K562 (cell line): ENCODE data around the gene GRIK1. TPM values are rescaled to one million over a fixed set of nuclear protein-coding genes. Genes with fewer than 3 reads are reported as not detected.
A peak's percentile ranks its signal among the peaks of the same experiment; 100 is the strongest.

Source experiments
- ATAC-seq: fragments of 200-7000 bp; cut with Tn5 transposase; 3 replicates; pipeline ENCODE4 v1.9.1; 2020; ENCODE audit warnings: moderate library complexity
- BruUV-seq: library from RNA; stranded (reverse); fragments of 400-500 nt; replicated peaks from 2 replicates; lab custom pipeline; 2021; lab: Mats Ljungman, UMichigan
- CTCF ChIA-PET: fragments of 300-600 bp; formaldehyde crosslinking; extraction: SDS; loops from one replicate; lab custom pipeline; 2021; ENCODE audit warnings: low intra/inter-chr PET ratio; lab: Yijun Ruan, JAX
- POLR2A ChIA-PET: fragments of 300-600, 350-650 bp; sonication (Branson Sonifier 250); formaldehyde crosslinking; extraction: SDS; loops from one replicate; lab custom pipeline; 2021; ENCODE audit warnings: antibody characterized with exemption, inconsistent platforms; lab: Yijun Ruan, JAX
- DNase-seq, 4 experiments: peaks; one replicate each; pipeline versions ENCODE4 v3.0.0 to v3.0.0-alpha.2; 2011 to 2018; ENCODE audit warnings: low spot score in 3 of 4, mixed read lengths in 3 of 4; ENCODE audit errors: extremely low read depth in 1 of 4
- FAIRE-seq: peaks from 2 replicates; lab custom pipeline; 2011; peaks lifted over from hg19 to GRCh38; lab: Jason Lieb, UNC
- H2AFZ ChIP-seq: 2 replicates; pipeline ENCODE4 v1.6.0; 2011; ENCODE audit warnings: low read depth, low read length, control low read depth, inconsistent platforms
- H3K27ac ChIP-seq: fragments of 200-600 bp; 3 replicates; pipeline ENCODE4 v1.8.0; 2011; ENCODE audit warnings: low read depth, mild to moderate bottlenecking, control low read depth, inconsistent platforms, low read length, moderate library complexity, mixed read lengths; ENCODE audit errors: extremely low read depth
- H3K27me3 ChIP-seq, 2 experiments: fragments of 300-600 bp in 1 of 2; 2 replicates in 1 of 2; 3 replicates in 1 of 2; pipeline versions ENCODE4 v1.6.0 to v1.8.0; 2011; ENCODE audit warnings: inconsistent platforms in 2 of 2, low read length in 2 of 2, mild to moderate bottlenecking in 1 of 2, mixed read lengths in 1 of 2, moderate library complexity in 1 of 2; ENCODE audit not compliant: control insufficient read depth in 2 of 2, insufficient read depth in 2 of 2
- H3K36me3 ChIP-seq: fragments of 300-600 bp; 3 replicates; pipeline ENCODE4 v1.8.0; 2011; ENCODE audit warnings: mild to moderate bottlenecking, low read length, inconsistent platforms; ENCODE audit not compliant: control insufficient read depth, insufficient read depth
- H3K4me1 ChIP-seq, 2 experiments: fragments of 200-600 bp in 1 of 2; replicated peaks in 1 of 2; 2 replicates in 1 of 2; 3 replicates in 1 of 2; pipeline versions ENCODE4 v1.5.1 to v1.8.0; 2011; ENCODE audit warnings: inconsistent platforms in 2 of 2, low read length in 2 of 2, mild to moderate bottlenecking in 1 of 2, mixed read lengths in 1 of 2, moderate library complexity in 1 of 2; ENCODE audit not compliant: control insufficient read depth in 2 of 2, insufficient read depth in 2 of 2
- H3K4me2 ChIP-seq: 2 replicates; pipeline ENCODE4 v1.6.1; 2011; ENCODE audit warnings: low read length, control low read depth, inconsistent platforms, mixed read lengths; ENCODE audit not compliant: insufficient read depth
- H3K4me3 ChIP-seq: fragments of 200-600 bp; sonication (generic), shearing (Covaris generic); 2 replicates; pipeline ENCODE4 v1.5.1; 2016; ENCODE audit warnings: control low read depth, inconsistent platforms
- H3K79me2 ChIP-seq: fragments of 200-600 bp; 3 replicates; pipeline ENCODE4 v1.8.0; 2011; ENCODE audit warnings: low read length, inconsistent platforms; ENCODE audit not compliant: control insufficient read depth, insufficient read depth
- H3K9ac ChIP-seq, 2 experiments: 2 replicates each; pipeline versions ENCODE4 v1.6.0 to v1.6.1; 2011; ENCODE audit warnings: low read depth in 2 of 2, low read length in 2 of 2, control low read depth in 1 of 2, inconsistent platforms in 1 of 2, mild to moderate bottlenecking in 1 of 2, mixed read lengths in 1 of 2; ENCODE audit not compliant: insufficient read depth in 1 of 2
- H3K9me1 ChIP-seq: one replicate; pipeline ENCODE4 v1.6.0; 2011; ENCODE audit warnings: inconsistent platforms, mild to moderate bottlenecking, low read length, moderate library complexity; ENCODE audit not compliant: control insufficient read depth, insufficient read depth
- H3K9me3 ChIP-seq: replicated peaks from 2 replicates; pipeline ENCODE4 v1.5.1; 2011; ENCODE audit warnings: low read depth, low read length, inconsistent platforms; ENCODE audit not compliant: control insufficient read depth, insufficient read depth
- H4K20me1 ChIP-seq: replicated peaks from 2 replicates; pipeline ENCODE4 v1.6.1; 2011; ENCODE audit warnings: low read length, inconsistent platforms, mixed read lengths; ENCODE audit not compliant: control insufficient read depth, insufficient read depth
- CAMTA2 ChIP-seq: fragments of 250-450 bp; sonication (Bioruptor Pico); conservative IDR thresholded peaks from 2 replicates; pipeline ENCODE4 v1.5.1; 2022
- EHMT2 ChIP-seq: fragments of 450-650 bp; IDR thresholded peaks from 2 replicates; pipeline ENCODE4 v1.6.1; 2018; ENCODE audit warnings: antibody characterized with exemption
- EP400 ChIP-seq: fragments of 450-650 bp; IDR thresholded peaks from 2 replicates; pipeline ENCODE4 v1.6.1; 2017; ENCODE audit warnings: antibody characterized with exemption, mild to moderate bottlenecking, moderate library complexity
- GATAD2A ChIP-seq: fragments of 450-650 bp; IDR thresholded peaks from 2 replicates; pipeline ENCODE4 v1.6.1; 2017
- GATAD2B ChIP-seq: fragments of 450-650 bp; IDR thresholded peaks from 2 replicates; pipeline ENCODE4 v1.6.1; 2017; ENCODE audit warnings: mild to moderate bottlenecking, borderline replicate concordance
- KLF6 ChIP-seq: fragments of 250-450 bp; sonication (Bioruptor Pico); IDR thresholded peaks from 2 replicates; pipeline ENCODE4 v1.4.0; 2020; ENCODE audit warnings: mild to moderate bottlenecking, moderate library complexity, borderline replicate concordance
- POLR3A ChIP-seq: IDR thresholded peaks from 2 replicates; pipeline ENCODE4 v1.6.1; 2011; ENCODE audit warnings: borderline replicate concordance, mild to moderate bottlenecking, moderate library complexity; ENCODE audit not compliant: insufficient read length, insufficient read depth; ENCODE audit errors: extremely low read depth
- RB1 ChIP-seq: fragments of 450-650 bp; IDR thresholded peaks from 2 replicates; pipeline ENCODE4 v1.6.1; 2017; ENCODE audit warnings: low read depth, mild to moderate bottlenecking
- RCOR1 ChIP-seq, 2 experiments: IDR thresholded peaks; 2 replicates each; pipeline ENCODE4 v1.6.1; 2012; ENCODE audit warnings: low read depth in 2 of 2, low read length in 2 of 2, borderline replicate concordance in 1 of 2, improper control_type of control experiment in 1 of 2
- SAFB ChIP-seq: fragments of 200-400 bp; formaldehyde crosslinking; IDR thresholded peaks from 2 replicates; pipeline ENCODE4 v1.6.1; 2017; ENCODE audit warnings: low read depth, low read length, borderline replicate concordance
- SRSF3 ChIP-seq: fragments of 200-400 bp; formaldehyde crosslinking; IDR thresholded peaks from 2 replicates; pipeline ENCODE4 v1.6.1; 2016; ENCODE audit warnings: mild to moderate bottlenecking, low read length, moderate library complexity; ENCODE audit not compliant: insufficient read depth
- ZNF3 ChIP-seq: fragments of 250-450 bp; sonication (Bioruptor Pico); IDR thresholded peaks from 2 replicates; pipeline ENCODE4 v1.5.0; 2021; ENCODE audit warnings: mild to moderate bottlenecking, moderate library complexity
- ZNF316 ChIP-seq: fragments of 450-650 bp; IDR thresholded peaks from 2 replicates; pipeline ENCODE4 v1.6.1; 2016
- ZNF354B ChIP-seq: fragments of 250-450 bp; sonication (Bioruptor Pico); IDR thresholded peaks from 2 replicates; pipeline ENCODE4 v1.4.0; 2020
- WGBS: fragments of 100-300 bp; shearing (Covaris generic); methylation state at CpG from one replicate; pipeline ENCODE4 v1.1.6; 2016; ENCODE audit warnings: low coverage, mixed read lengths; ENCODE audit not compliant: insufficient coverage; ENCODE audit errors: missing lambda C conversion rate; 5-methylcytosine and 5-hydroxymethylcytosine counted together
- in situ Hi-C: fragments of 300-500 bp; cut with MboI; formaldehyde crosslinking; loops from 4 replicates; pipeline ENCODE4 v1.15.0; 2018; ENCODE audit warnings: inconsistent platforms, mixed read lengths
- intact Hi-C: fragments of 100-400 bp; cut with micrococcal nuclease; formaldehyde crosslinking; loops from 2 replicates; pipeline ENCODE4 v1.14.2; 2022
- polyA plus RNA-seq, 8 experiments: library from polyadenylated mRNA; depleted of rRNA in 4 of 8; stranded (reverse) in 5 of 8; unstranded in 3 of 8; fragments of >200 nt; fragmentation: Nextera tagmentation in 2 of 8; fragmentation: Illumina TruSeq in 1 of 8; extraction: Ambion mirVana in 2 of 8; extraction: Trizol in 1 of 8; gene quantifications; 2 replicates each; pipeline versions ENCODE4 v1.2.1 to v1.2.3, GENCODE V29; 2011 to 2014; ENCODE audit warnings: inconsistent platforms in 1 of 8, missing spikeins in 1 of 8
- total RNA-seq, 7 experiments: library from RNA; depleted of rRNA in 6 of 7; stranded (reverse); fragments of >200 nt in 6 of 7; fragmentation: Illumina TruSeq in 2 of 7; extraction: Trizol in 2 of 7; gene quantifications; 2 replicates each; pipeline versions ENCODE4 v1.2.1 to v1.2.3, GENCODE V29; 2011 to 2021; ENCODE audit warnings: low replicate concordance in 1 of 7
- TF ChIP-seq, protein P1 (sequence below): fragments of 450-650 bp; IDR thresholded peaks from 2 replicates; pipeline ENCODE4 v1.6.1; 2016
- TF ChIP-seq, protein P2 (sequence below), 2 experiments: IDR thresholded peaks in 1 of 2; conservative IDR thresholded peaks in 1 of 2; 2 replicates each; pipeline ENCODE4 v1.6.1; 2016; ENCODE audit warnings: low read depth in 2 of 2, mild to moderate bottlenecking in 1 of 2, missing compliant biosample characterization in 1 of 2, missing genetic modification characterization in 1 of 2, moderate library complexity in 1 of 2

The GRIK1 gene
- total and polyA plus RNA-seq, 9 of the 15 experiments (the other 6 are each of a cell fraction or from before 2014, with no cell fraction given), result 0.17 to 2.8 (median 0.53) TPM

GRCh38 chr21:29873908-29874307 is 65.9 kb downstream of the GRIK1 start:
- no peak overlapping the region for H3K9ac ChIP-seq
- H3K79me2 ChIP-seq, result no peaks in the 10 kb centered on the region
- no TSS peak for BruUV-seq
- no peak for FAIRE-seq
- peak overlapping the region; percentile 56 for H2AFZ ChIP-seq
- in situ Hi-C loops, result no loop called here
- H3K9me1 ChIP-seq, result no peaks in the 10 kb centered on the region
- WGBS, result 7% methylated on average over 12 of the region's 12 CpGs
- no peak overlapping the region for H3K4me3 ChIP-seq
- no peak for TF ChIP-seq SRSF3
- TF ChIP-seq RCOR1 (IDR thresholded peaks at IDR 0.05; ENCODE audit: borderline replicate concordance in 1 of 2, low read depth in 2 of 2, low read length in 2 of 2), result no peak
- TF ChIP-seq KLF6, result no peak
- no peak for TF ChIP-seq ZNF316
- no peak for TF ChIP-seq CAMTA2 (CRISPR knock-in tag)
- TF ChIP-seq EP400, result no peak
- TF ChIP-seq ZNF3 (CRISPR knock-in tag), result no peak
- no peak for TF ChIP-seq RB1
- TF ChIP-seq, protein P1, sequence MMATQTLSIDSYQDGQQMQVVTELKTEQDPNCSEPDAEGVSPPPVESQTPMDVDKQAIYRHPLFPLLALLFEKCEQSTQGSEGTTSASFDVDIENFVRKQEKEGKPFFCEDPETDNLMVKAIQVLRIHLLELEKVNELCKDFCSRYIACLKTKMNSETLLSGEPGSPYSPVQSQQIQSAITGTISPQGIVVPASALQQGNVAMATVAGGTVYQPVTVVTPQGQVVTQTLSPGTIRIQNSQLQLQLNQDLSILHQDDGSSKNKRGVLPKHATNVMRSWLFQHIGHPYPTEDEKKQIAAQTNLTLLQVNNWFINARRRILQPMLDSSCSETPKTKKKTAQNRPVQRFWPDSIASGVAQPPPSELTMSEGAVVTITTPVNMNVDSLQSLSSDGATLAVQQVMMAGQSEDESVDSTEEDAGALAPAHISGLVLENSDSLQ, result peak; percentile 96
- no peak for TF ChIP-seq EHMT2
- no peak for TF ChIP-seq SAFB
- TF ChIP-seq POLR3A, result no peak
- no peak for TF ChIP-seq GATAD2B
- TF ChIP-seq, protein P2, sequence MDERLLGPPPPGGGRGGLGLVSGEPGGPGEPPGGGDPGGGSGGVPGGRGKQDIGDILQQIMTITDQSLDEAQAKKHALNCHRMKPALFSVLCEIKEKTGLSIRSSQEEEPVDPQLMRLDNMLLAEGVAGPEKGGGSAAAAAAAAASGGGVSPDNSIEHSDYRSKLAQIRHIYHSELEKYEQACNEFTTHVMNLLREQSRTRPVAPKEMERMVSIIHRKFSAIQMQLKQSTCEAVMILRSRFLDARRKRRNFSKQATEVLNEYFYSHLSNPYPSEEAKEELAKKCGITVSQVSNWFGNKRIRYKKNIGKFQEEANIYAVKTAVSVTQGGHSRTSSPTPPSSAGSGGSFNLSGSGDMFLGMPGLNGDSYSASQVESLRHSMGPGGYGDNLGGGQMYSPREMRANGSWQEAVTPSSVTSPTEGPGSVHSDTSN (CRISPR knock-in tag; IDR thresholded peaks at IDR 0.05; ENCODE audit: low read depth), result no peak
- TF ChIP-seq, protein P2 (tag; conservative IDR thresholded peaks at IDR 0.05; ENCODE audit: low read depth), result peak; percentile 71
- no peak for TF ChIP-seq GATAD2A
- no peak for TF ChIP-seq ZNF354B (CRISPR knock-in tag)
- H3K27ac ChIP-seq, result no peak overlapping the region
- H3K27me3 ChIP-seq, result peaks cover 0 to 4% of the 10 kb centered on the region in 2 experiments; a peak in 3 of 5 replicates
- no peaks in the 10 kb centered on the region for H3K4me1 ChIP-seq
- no peaks in the 10 kb centered on the region for H4K20me1 ChIP-seq
- POLR2A ChIA-PET, result interaction anchor here (0.7 kb wide), 1 partner anchor 40 kb away, joined by 3 read pairs; no protein-coding TSS in a partner anchor
- peak; percentile 48; the same call in 2 of the 3 replicates for ATAC-seq
- H3K4me2 ChIP-seq, result peak overlapping the region; percentile 10; the same call in 1 of the 2 replicates
- no peaks in the 10 kb centered on the region for H3K36me3 ChIP-seq
- intact Hi-C loops, result no loop called here
- CTCF ChIA-PET, result no interaction called here
- H3K9me3 ChIP-seq, result no peaks in the 10 kb centered on the region
- peak in 1 of 4 experiments; percentile 43 for DNase-seq
